H9 (cell line): ENCODE measurements around the gene TCEAL4. TPM values are rescaled to one million over a fixed set of nuclear protein-coding genes. Genes with fewer than 3 reads are reported as not detected.

Experiments
- DNase-seq: peaks from one replicate; pipeline ENCODE4 v3.0.0-alpha.2; 2017
- H2AFZ ChIP-seq: one replicate; pipeline ENCODE4 v1.6.1; 2013; ENCODE audit warnings: mild to moderate bottlenecking, low read length, control low read depth, moderate library complexity
- H2AK5ac ChIP-seq: 2 replicates; pipeline ENCODE4 v1.6.1; 2013; ENCODE audit warnings: low read length, control low read depth, mixed read lengths; ENCODE audit not compliant: insufficient read length
- H2BK120ac ChIP-seq: one replicate; pipeline ENCODE4 v1.6.1; 2013; ENCODE audit warnings: low read depth, mild to moderate bottlenecking, low read length, control low read depth, inconsistent platforms; ENCODE audit not compliant: poor library complexity, severe bottlenecking
- H2BK12ac ChIP-seq: 2 replicates; pipeline ENCODE4 v1.6.1; 2013; ENCODE audit warnings: low read length, control low read depth, mixed read lengths, low read depth; ENCODE audit not compliant: insufficient read length
- H2BK15ac ChIP-seq: 2 replicates; pipeline ENCODE4 v1.6.1; 2013; ENCODE audit warnings: low read depth, low read length, control low read depth
- H2BK20ac ChIP-seq: one replicate; pipeline ENCODE4 v1.6.1; 2013; ENCODE audit warnings: low read depth, mild to moderate bottlenecking, low read length, control low read depth, inconsistent platforms; ENCODE audit not compliant: poor library complexity, severe bottlenecking
- H2BK5ac ChIP-seq: 2 replicates; pipeline ENCODE4 v1.6.1; 2013; ENCODE audit warnings: low read length, control low read depth, mixed read lengths; ENCODE audit not compliant: insufficient read length
- H3K14ac ChIP-seq: 2 replicates; pipeline ENCODE4 v1.6.1; 2013; ENCODE audit warnings: low read length, control low read depth; ENCODE audit not compliant: insufficient read depth
- H3K18ac ChIP-seq: 2 replicates; pipeline ENCODE4 v1.6.1; 2013; ENCODE audit warnings: low read depth, mild to moderate bottlenecking, mixed read lengths, low read length, control low read depth; ENCODE audit not compliant: insufficient read length
- H3K23ac ChIP-seq: 2 replicates; pipeline ENCODE4 v1.6.1; 2013; ENCODE audit warnings: low read length, control low read depth, mixed read lengths, low read depth; ENCODE audit not compliant: insufficient read length
- H3K23me2 ChIP-seq: 2 replicates; pipeline ENCODE4 v1.6.1; 2013; ENCODE audit warnings: low read depth, mild to moderate bottlenecking, mixed read lengths, low read length, control low read depth; ENCODE audit not compliant: insufficient read length, poor library complexity, severe bottlenecking
- H3K27ac ChIP-seq: 2 replicates; pipeline ENCODE4 v1.5.1; 2013; ENCODE audit warnings: low read length, control low read depth, mixed read lengths, low read depth; ENCODE audit not compliant: insufficient read length
- H3K27me3 ChIP-seq: 2 replicates; pipeline ENCODE4 v1.6.1; 2013; ENCODE audit warnings: low read length, control low read depth, inconsistent platforms; ENCODE audit not compliant: insufficient read depth
- H3K4ac ChIP-seq: 2 replicates; pipeline ENCODE4 v1.6.1; 2013; ENCODE audit warnings: low read depth, mild to moderate bottlenecking, control low read depth, inconsistent platforms, low read length, moderate library complexity
- H3K4me1 ChIP-seq: 2 replicates; pipeline ENCODE4 v1.6.1; 2013; ENCODE audit warnings: low read length, control low read depth, inconsistent platforms; ENCODE audit not compliant: insufficient read depth
- H3K4me2 ChIP-seq: 2 replicates; pipeline ENCODE4 v1.6.1; 2013; ENCODE audit warnings: low read length, control low read depth, mixed read lengths; ENCODE audit not compliant: insufficient read length, insufficient read depth
- H3K56ac ChIP-seq: 2 replicates; pipeline ENCODE4 v1.6.1; 2013; ENCODE audit warnings: low read depth, mild to moderate bottlenecking, mixed read lengths, low read length, control low read depth; ENCODE audit not compliant: insufficient read length
- H3K79me1 ChIP-seq: 2 replicates; pipeline ENCODE4 v1.6.1; 2013; ENCODE audit warnings: low read depth, mild to moderate bottlenecking, moderate library complexity, low read length, control low read depth, inconsistent platforms; ENCODE audit not compliant: insufficient read depth, poor library complexity, severe bottlenecking
- H3K79me2 ChIP-seq: 2 replicates; pipeline ENCODE4 v1.6.1; 2013; ENCODE audit warnings: low read length, control low read depth, inconsistent platforms; ENCODE audit not compliant: insufficient read depth
- H3K9ac ChIP-seq: 2 replicates; pipeline ENCODE4 v1.6.1; 2013; ENCODE audit warnings: low read length, control low read depth, mixed read lengths; ENCODE audit not compliant: insufficient read length; ENCODE audit errors: extremely low read depth
- H3K9me3 ChIP-seq: one replicate; pipeline ENCODE4 v1.6.1; 2013; ENCODE audit warnings: low read depth, low read length, inconsistent platforms; ENCODE audit not compliant: control insufficient read depth
- H3T11ph ChIP-seq: one replicate; pipeline ENCODE4 v1.6.1; 2013; ENCODE audit warnings: mild to moderate bottlenecking, low read length, control low read depth, inconsistent platforms
- H4K20me1 ChIP-seq: one replicate; pipeline ENCODE4 v1.6.1; 2013; ENCODE audit not compliant: control insufficient read depth, insufficient read length, insufficient read depth
- H4K5ac ChIP-seq: 2 replicates; pipeline ENCODE4 v1.6.1; 2013; ENCODE audit warnings: low read depth, mild to moderate bottlenecking, mixed read lengths, low read length, control low read depth; ENCODE audit not compliant: insufficient read length
- H4K8ac ChIP-seq: replicated peaks from 2 replicates; pipeline ENCODE4 v1.6.1; 2013; ENCODE audit warnings: low read length, control low read depth, mixed read lengths, low read depth; ENCODE audit not compliant: insufficient read length
- H4K91ac ChIP-seq: 2 replicates; pipeline ENCODE4 v1.6.1; 2013; ENCODE audit warnings: low read depth, mild to moderate bottlenecking, moderate library complexity, mixed read lengths, low read length, control low read depth; ENCODE audit not compliant: insufficient read length
- H3K27ac Mint-ChIP-seq, 3 experiments: 2 replicates in 2 of 3; 3 replicates in 1 of 3; pipeline ENCODE4 v1.8.0; 2020 to 2021; ENCODE audit warnings: mixed read lengths in 3 of 3, mild to moderate bottlenecking in 1 of 3, moderate library complexity in 1 of 3
- H3K27me3 Mint-ChIP-seq: 2 replicates; pipeline ENCODE4 v1.8.0; 2021; ENCODE audit warnings: low read depth, mild to moderate bottlenecking, moderate library complexity, mixed read lengths
- H3K36me3 Mint-ChIP-seq, 3 experiments: 2 replicates in 2 of 3; 3 replicates in 1 of 3; pipeline ENCODE4 v1.8.0; 2020 to 2021; ENCODE audit warnings: low read depth in 3 of 3, mixed read lengths in 3 of 3; ENCODE audit not compliant: insufficient read depth in 1 of 3
- H3K4me1 Mint-ChIP-seq, 2 experiments: 2 replicates each; pipeline ENCODE4 v1.8.0; 2020; ENCODE audit warnings: mixed read lengths in 2 of 2
- H3K4me3 Mint-ChIP-seq, 2 experiments: 2 replicates in 1 of 2; 3 replicates in 1 of 2; pipeline ENCODE4 v1.8.0; 2020 to 2021; ENCODE audit warnings: mild to moderate bottlenecking in 2 of 2, mixed read lengths in 2 of 2, moderate library complexity in 1 of 2
- H3K9me3 Mint-ChIP-seq, 2 experiments: 2 replicates in 1 of 2; 3 replicates in 1 of 2; pipeline ENCODE4 v1.8.0; 2020; ENCODE audit warnings: mild to moderate bottlenecking in 2 of 2, mixed read lengths in 2 of 2, moderate library complexity in 1 of 2
- WGBS: extraction: QIAGEN DNeasy Blood & Tissue Kit; methylation state at CpG from one replicate; pipeline ENCODE4 v1.1.7; 2013; ENCODE audit warnings: missing lambda C conversion rate, low lambda C conversion rate, mixed read lengths; ENCODE audit not compliant: insufficient read length; ENCODE audit errors: extremely low coverage; 5-methylcytosine and 5-hydroxymethylcytosine counted together
- total RNA-seq: library from RNA; stranded (reverse); gene quantifications from 2 replicates; pipeline ENCODE4 v1.2.1, GENCODE V29; 2021
- TF ChIP-seq, protein P1 (sequence below): fragments of 200-600 bp; sonication (generic); conservative IDR thresholded peaks from 3 replicates; pipeline ENCODE4 v1.8.0; 2021; ENCODE audit warnings: antibody characterized with exemption, mild to moderate bottlenecking

The TCEAL4 gene
- total RNA-seq, 1 experiment from 2014 or later = 49.9 TPM

DNA sequence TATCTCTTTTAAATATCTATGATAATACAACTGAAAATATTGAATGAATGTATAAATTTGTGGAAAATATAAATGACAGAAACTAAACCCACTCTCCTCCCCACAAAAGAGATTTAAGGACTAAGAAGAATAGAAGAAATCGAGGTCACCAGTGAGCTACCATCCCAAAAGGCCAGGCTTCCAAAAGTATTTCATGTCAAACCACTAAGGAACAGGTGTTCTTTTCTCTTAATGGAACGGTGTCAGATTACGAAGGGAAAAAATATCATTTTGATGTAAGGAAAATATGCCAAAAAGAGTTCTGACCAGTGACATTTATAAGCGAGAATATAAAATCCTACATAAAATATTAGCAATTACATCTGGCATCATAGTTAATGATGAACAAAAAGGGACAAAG, 13.6 kb upstream of the TCEAL4 start:
- no peaks in the 10 kb centered on the region for H3K36me3 Mint-ChIP-seq
- Histone ChIP-seq H4K20me1 (no peaks in the 10 kb centered on the region), H3K79me1 (no peaks in the 10 kb centered on the region), H3K14ac (no peak overlapping the region), H3T11ph (no peak overlapping the region), H2BK5ac (no peak overlapping the region), H3K4ac (no peak overlapping the region), H3K23me2 (no peaks in the 10 kb centered on the region), H4K8ac (no peak overlapping the region), H3K23ac (no peak overlapping the region), H3K9me3 (no peaks in the 10 kb centered on the region), H3K27me3 (no peaks in the 10 kb centered on the region), H2AK5ac (no peak overlapping the region), H3K4me1 (no peaks in the 10 kb centered on the region), H2BK120ac (no peak overlapping the region), H3K79me2 (no peaks in the 10 kb centered on the region), H4K91ac (no peak overlapping the region), H3K27ac (no peak overlapping the region), H2BK12ac (no peak overlapping the region), H3K56ac (no peak overlapping the region), H2AFZ (no peak overlapping the region), H3K18ac (no peak overlapping the region), H2BK15ac (no peak overlapping the region), H2BK20ac (no peak overlapping the region), H3K9ac (no peak overlapping the region), H4K5ac (no peak overlapping the region), H3K4me2 (no peak overlapping the region)
- TF ChIP-seq, protein P1, sequence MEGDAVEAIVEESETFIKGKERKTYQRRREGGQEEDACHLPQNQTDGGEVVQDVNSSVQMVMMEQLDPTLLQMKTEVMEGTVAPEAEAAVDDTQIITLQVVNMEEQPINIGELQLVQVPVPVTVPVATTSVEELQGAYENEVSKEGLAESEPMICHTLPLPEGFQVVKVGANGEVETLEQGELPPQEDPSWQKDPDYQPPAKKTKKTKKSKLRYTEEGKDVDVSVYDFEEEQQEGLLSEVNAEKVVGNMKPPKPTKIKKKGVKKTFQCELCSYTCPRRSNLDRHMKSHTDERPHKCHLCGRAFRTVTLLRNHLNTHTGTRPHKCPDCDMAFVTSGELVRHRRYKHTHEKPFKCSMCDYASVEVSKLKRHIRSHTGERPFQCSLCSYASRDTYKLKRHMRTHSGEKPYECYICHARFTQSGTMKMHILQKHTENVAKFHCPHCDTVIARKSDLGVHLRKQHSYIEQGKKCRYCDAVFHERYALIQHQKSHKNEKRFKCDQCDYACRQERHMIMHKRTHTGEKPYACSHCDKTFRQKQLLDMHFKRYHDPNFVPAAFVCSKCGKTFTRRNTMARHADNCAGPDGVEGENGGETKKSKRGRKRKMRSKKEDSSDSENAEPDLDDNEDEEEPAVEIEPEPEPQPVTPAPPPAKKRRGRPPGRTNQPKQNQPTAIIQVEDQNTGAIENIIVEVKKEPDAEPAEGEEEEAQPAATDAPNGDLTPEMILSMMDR = no peak
- WGBS = no CpG with 5 or more reads among the region's 4 CpGs
- no peak overlapping the region for H3K4me3 Mint-ChIP-seq
- H3K27ac Mint-ChIP-seq = no peak overlapping the region
- peaks cover 0 to 11% of the 10 kb centered on the region in 2 experiments; a peak in 2 of 5 replicates for H3K9me3 Mint-ChIP-seq
- DNase-seq = no peak
- H3K4me1 Mint-ChIP-seq = no peaks in the 10 kb centered on the region
- H3K27me3 Mint-ChIP-seq = no peaks in the 10 kb centered on the region; the same call in 1 of the 2 replicates
